Keratinocyte (primary cell): ENCODE measurements around the gene PLSCR1. TPM values are rescaled to one million over a fixed set of nuclear protein-coding genes. Genes with fewer than 3 reads are reported as not detected.

ENCODE experiments used
- DNase-seq: peaks from one replicate; pipeline ENCODE4 v3.0.0-alpha.2; 2011; ENCODE audit warnings: low read depth, missing footprints, low spot score
- FAIRE-seq: peaks from 2 replicates; lab custom pipeline; 2011; peaks lifted over from hg19 to GRCh38; lab: Jason Lieb, UNC
- H2AFZ ChIP-seq: 2 replicates; pipeline ENCODE4 v1.6.0; 2012; ENCODE audit warnings: low read length, control low read depth, inconsistent platforms; ENCODE audit not compliant: control insufficient read depth
- H3K27ac ChIP-seq: 2 replicates; pipeline ENCODE4 v1.5.1; 2011; ENCODE audit warnings: low read length; ENCODE audit not compliant: control insufficient read depth, insufficient read depth
- H3K27me3 ChIP-seq: 3 replicates; pipeline ENCODE4 v1.6.0; 2011; ENCODE audit warnings: low read length; ENCODE audit not compliant: control insufficient read depth, insufficient read depth; ENCODE audit errors: extremely low read depth
- H3K36me3 ChIP-seq, 2 experiments: 2 replicates in 1 of 2; 3 replicates in 1 of 2; pipeline ENCODE4 v1.5.1; 2011; ENCODE audit warnings: low read length in 2 of 2, mild to moderate bottlenecking in 1 of 2; ENCODE audit not compliant: control insufficient read depth in 2 of 2, insufficient read depth in 2 of 2; ENCODE audit errors: extremely low read depth in 1 of 2
- H3K4me1 ChIP-seq: 3 replicates; pipeline ENCODE4 v1.5.1; 2011; ENCODE audit warnings: low read length; ENCODE audit not compliant: control insufficient read depth, insufficient read depth; ENCODE audit errors: extremely low read depth
- H3K4me2 ChIP-seq: 3 replicates; pipeline ENCODE4 v1.6.0; 2011; ENCODE audit warnings: low read depth, low read length; ENCODE audit not compliant: control insufficient read depth, insufficient read depth; ENCODE audit errors: extremely low read depth
- H3K4me3 ChIP-seq, 3 experiments: fragments of 200-600 bp in 1 of 3; sonication (generic) in 1 of 3; 2 replicates in 2 of 3; 3 replicates in 1 of 3; pipeline ENCODE4 v1.5.1; 2011 to 2016; ENCODE audit warnings: low read length in 3 of 3, mild to moderate bottlenecking in 3 of 3, control low read depth in 2 of 3, inconsistent platforms in 1 of 3, low read depth in 1 of 3, mixed read lengths in 1 of 3, mixed run types in 1 of 3, moderate library complexity in 1 of 3; ENCODE audit not compliant: control insufficient read depth in 2 of 3, insufficient read depth in 2 of 3; ENCODE audit errors: extremely low read depth in 1 of 3
- H3K79me2 ChIP-seq: 2 replicates; pipeline ENCODE4 v1.6.0; 2012; ENCODE audit warnings: low read length; ENCODE audit not compliant: control insufficient read depth, insufficient read depth
- H3K9ac ChIP-seq: 3 replicates; pipeline ENCODE4 v1.6.0; 2011; ENCODE audit warnings: low read length; ENCODE audit not compliant: control insufficient read depth, insufficient read depth; ENCODE audit errors: extremely low read depth
- H3K9me1 ChIP-seq: 3 replicates; pipeline ENCODE4 v1.6.0; 2011; ENCODE audit warnings: low read length; ENCODE audit not compliant: control insufficient read depth, insufficient read depth; ENCODE audit errors: extremely low read depth
- H3K9me3 ChIP-seq: 2 replicates; pipeline ENCODE4 v1.5.1; 2012; ENCODE audit warnings: low read depth, low read length; ENCODE audit not compliant: control insufficient read depth
- H4K20me1 ChIP-seq: 3 replicates; pipeline ENCODE4 v1.6.0; 2011; ENCODE audit warnings: low read length; ENCODE audit not compliant: control insufficient read depth, insufficient read depth; ENCODE audit errors: extremely low read depth
- CTCF ChIP-seq, 3 experiments: IDR thresholded peaks in 1 of 3; conservative IDR thresholded peaks in 1 of 3; optimal IDR thresholded peaks in 1 of 3; 2 replicates in 2 of 3; 3 replicates in 1 of 3; pipeline versions ENCODE3 to v1.5.1; 2011; ENCODE audit warnings: low read length in 3 of 3, mild to moderate bottlenecking in 3 of 3, moderate library complexity in 2 of 3, control low read depth in 1 of 3, inconsistent platforms in 1 of 3; ENCODE audit not compliant: insufficient read depth in 2 of 3; ENCODE audit errors: extremely low read depth in 1 of 3
- EZH2 ChIP-seq: IDR thresholded peaks from one replicate; pipeline ENCODE4 v1.6.1; 2012; ENCODE audit warnings: inconsistent platforms, mild to moderate bottlenecking, low read length, moderate library complexity
- dilution Hi-C: fragments of 300-500 bp; cut with MboI; formaldehyde crosslinking; loops from one replicate; pipeline ENCODE4 v1.7.0; 2020; ENCODE audit warnings: low sequenced_read_pairs; ENCODE audit not compliant: extremely low pct_ligation_motif_present
- polyA plus RNA-seq, 5 experiments: library from polyadenylated mRNA; depleted of rRNA in 3 of 5; stranded (reverse) in 3 of 5; stranded (forward) in 1 of 5; unstranded in 1 of 5; fragments of >200 nt; gene quantifications; 1 replicate in 1 of 5; 2 replicates in 3 of 5; 3 replicates in 1 of 5; pipeline versions ENCODE4 v1.2.1 to v1.2.3, GENCODE V29; 2011 to 2012; ENCODE audit warnings: missing spikeins in 2 of 5, low read depth in 1 of 5, low replicate concordance in 1 of 5
- small RNA-seq, 3 experiments: library from RNA; depleted of rRNA; stranded (forward); fragments of <200 nt; gene quantifications; one replicate each; pipeline ENCODE3, GENCODE V24; 2012; ENCODE audit warnings: low read depth in 3 of 3, low replicate concordance in 1 of 3; ENCODE audit not compliant: insufficient read length in 3 of 3

PLSCR1 gene
- polyA plus RNA-seq, 1 donor (not counting 4 experiments of a cell fraction or from before 2014, with no cell fraction given), result 77.6 TPM

GRCh38 chr3:146466604-146467003 lies 77.8 kb downstream of the PLSCR1 start:
- DNase-seq, result no peak
- Histone ChIP-seq H3K36me3 (no peaks in the 10 kb centered on the region), H3K9ac (no peak overlapping the region), H3K27ac (no peak overlapping the region), H3K9me3 (no peaks in the 10 kb centered on the region), H4K20me1 (no peaks in the 10 kb centered on the region), H3K4me3 (no peak overlapping the region), H3K4me2 (no peak overlapping the region), H2AFZ (no peak overlapping the region), H3K79me2 (no peaks in the 10 kb centered on the region), H3K27me3 (no peaks in the 10 kb centered on the region), H3K4me1 (peaks cover 6% of the 10 kb centered on the region), H3K9me1 (no peaks in the 10 kb centered on the region)
- dilution Hi-C loops, result no loop called here
- no peak for TF ChIP-seq CTCF (optimal IDR thresholded peaks at IDR 0.05 in 1 of 3, IDR thresholded peaks at IDR 0.05 in 1 of 3, conservative IDR thresholded peaks at IDR 0.05 in 1 of 3; ENCODE audit: extremely low read depth in 1 of 3, insufficient read depth in 2 of 3, low read length in 3 of 3)
- no peak for TF ChIP-seq EZH2
- FAIRE-seq, result no peak

GRCh38 chr3:146465693-146466465 lies 78.5 kb downstream of the PLSCR1 start:
- Histone ChIP-seq H3K4me1 (peaks cover 6% of the 10 kb centered on the region), H3K79me2 (no peaks in the 10 kb centered on the region), H3K36me3 (no peaks in the 10 kb centered on the region), H3K9ac (no peak overlapping the region), H3K4me3 (no peak overlapping the region), H3K9me1 (no peaks in the 10 kb centered on the region), H3K9me3 (no peaks in the 10 kb centered on the region), H2AFZ (no peak overlapping the region), H3K27ac (no peak overlapping the region), H3K27me3 (no peaks in the 10 kb centered on the region), H4K20me1 (no peaks in the 10 kb centered on the region), H3K4me2 (no peak overlapping the region)
- no peak for DNase-seq
- no peak for FAIRE-seq
- TF ChIP-seq EZH2 (no peak), CTCF (optimal IDR thresholded peaks at IDR 0.05 in 1 of 3, IDR thresholded peaks at IDR 0.05 in 1 of 3, conservative IDR thresholded peaks at IDR 0.05 in 1 of 3; ENCODE audit: extremely low read depth in 1 of 3, insufficient read depth in 2 of 3, low read length in 3 of 3) (no peak)
- dilution Hi-C loops, result no loop called here

Small RNA genes lying within 50 kb of the gene (small RNA-seq; reads per million reads assigned to genes)
- gene RNU6-428P, result 0 to 0.25 (median 0) reads per million in 3 experiments

Other genes with a start within 250 kb of the PLSCR1 start
- gene PLSCR2, start 75.0 kb downstream of the PLSCR1 start, polyA plus RNA-seq, result not detected in 3 replicates
- gene PLSCR5, start 60.7 kb upstream of the PLSCR1 start, polyA plus RNA-seq, result not detected in 3 replicates